OCI-LY7 (cell line): Measurements from ENCODE around the gene MRNIP. TPM values are rescaled to one million over a fixed set of nuclear protein-coding genes. Genes with fewer than 3 reads are reported as not detected.

ENCODE experiments used
- BruUV-seq: library from RNA; stranded (reverse); fragments of 400-500 nt; replicated peaks from 2 replicates; lab custom pipeline; 2021; lab: Mats Ljungman, UMichigan
- CTCF ChIA-PET: fragments of 300-600 bp; sonication (Branson Sonifier 250); formaldehyde crosslinking; loops from one replicate; lab custom pipeline; 2022; ENCODE audit warnings: antibody characterized with exemption; ENCODE audit not compliant: unreplicated experiment; lab: Charles Lee
- POLR2A ChIA-PET: fragments of 300-600 bp; sonication (Branson Sonifier 250); formaldehyde crosslinking; loops from one replicate; lab custom pipeline; 2022; ENCODE audit warnings: antibody characterized with exemption; lab: Charles Lee
- DNase-seq: peaks from one replicate; pipeline ENCODE4 v3.0.0-alpha.2; 2015; ENCODE audit warnings: low spot score
- H2AFZ ChIP-seq: fragments of 200-600 bp; sonication (generic), shearing (Covaris generic); 2 replicates; pipeline ENCODE4 v1.6.1; 2014; ENCODE audit warnings: mild to moderate bottlenecking, antibody characterized with exemption, low read length, moderate library complexity
- H3K27ac ChIP-seq: fragments of 200-600 bp; sonication (generic); 2 replicates; pipeline ENCODE4 v1.5.1; 2014; ENCODE audit warnings: mixed run types, low read depth, mild to moderate bottlenecking, moderate library complexity, low read length, inconsistent platforms; ENCODE audit not compliant: poor library complexity, severe bottlenecking
- H3K36me3 ChIP-seq: fragments of 200-600 bp; sonication (generic); 2 replicates; pipeline ENCODE4 v1.6.1; 2014; ENCODE audit warnings: mild to moderate bottlenecking, antibody characterized with exemption, low read length, moderate library complexity, mixed read lengths; ENCODE audit not compliant: insufficient read depth
- H3K4me1 ChIP-seq: fragments of 200-600 bp; sonication (generic); 2 replicates; pipeline ENCODE4 v1.5.1; 2014; ENCODE audit warnings: mild to moderate bottlenecking, low read length; ENCODE audit not compliant: insufficient read depth, poor library complexity, severe bottlenecking
- H3K4me2 ChIP-seq: fragments of 200-600 bp; sonication (generic); 2 replicates; pipeline ENCODE4 v1.6.1; 2014; ENCODE audit warnings: mild to moderate bottlenecking, low read length
- H3K4me3 ChIP-seq: fragments of 200-600 bp; sonication (generic); 2 replicates; pipeline ENCODE4 v1.5.1; 2014; ENCODE audit warnings: mild to moderate bottlenecking, low read depth, low read length; ENCODE audit not compliant: poor library complexity, severe bottlenecking
- H3K79me2 ChIP-seq: fragments of 200-600 bp; sonication (generic); 2 replicates; pipeline ENCODE4 v1.6.1; 2016; ENCODE audit warnings: low read depth, mild to moderate bottlenecking, low read length, moderate library complexity, mixed read lengths; ENCODE audit not compliant: insufficient read depth
- H3K9me2 ChIP-seq: fragments of 200-600 bp; sonication (generic); 2 replicates; pipeline ENCODE4 v1.6.1; 2016; ENCODE audit warnings: mild to moderate bottlenecking, low read length, mixed read lengths; ENCODE audit not compliant: insufficient read depth
- H3K9me3 ChIP-seq: fragments of 200-600 bp; sonication (generic); 2 replicates; pipeline ENCODE4 v1.6.1; 2014; ENCODE audit warnings: mild to moderate bottlenecking, mixed run types, low read length, mixed read lengths
- H4K20me1 ChIP-seq: fragments of 200-600 bp; sonication (generic); 2 replicates; pipeline ENCODE4 v1.6.1; 2014; ENCODE audit warnings: mild to moderate bottlenecking, antibody characterized with exemption, low read length, moderate library complexity, mixed read lengths; ENCODE audit not compliant: insufficient read depth
- CTCF ChIP-seq: fragments of 200-600 bp; sonication (generic); conservative IDR thresholded peaks from 2 replicates; pipeline ENCODE4 v1.5.1; 2014; ENCODE audit warnings: mild to moderate bottlenecking, antibody characterized with exemption, low read length, moderate library complexity, mixed read lengths
- EZH2phosphoT487 ChIP-seq: fragments of 200-600 bp; sonication (generic); IDR thresholded peaks from 2 replicates; pipeline ENCODE4 v1.6.1; 2018; ENCODE audit warnings: low read depth, borderline replicate concordance, mild to moderate bottlenecking, mixed run types, antibody characterized with exemption, low read length, moderate library complexity, mixed read lengths
- intact Hi-C: fragments of 100-400 bp; cut with micrococcal nuclease; formaldehyde crosslinking; loops from one replicate; pipeline ENCODE4 v1.10.0; 2022; ENCODE audit not compliant: unreplicated experiment
- total RNA-seq, 2 experiments: library from RNA; depleted of rRNA in 1 of 2; stranded (reverse); fragments of >200 nt in 1 of 2; shearing (Covaris generic) in 1 of 2; gene quantifications; 2 replicates each; pipeline ENCODE4 v1.2.3, GENCODE V29; 2014 to 2022

Gene MRNIP
- total RNA-seq, 2 experiments from 2014 or later = 70.5 to 78.7 TPM

GRCh38 chr5:179827680-179828079, 30.9 kb downstream of the MRNIP start:
- Histone ChIP-seq H4K20me1 (no peaks in the 10 kb centered on the region), H3K4me2 (no peak overlapping the region), H3K36me3 (peaks cover 94% of the 10 kb centered on the region), H3K9me3 (no peaks in the 10 kb centered on the region), H2AFZ (no peak overlapping the region), H3K4me1 (no peaks in the 10 kb centered on the region), H3K79me2 (peaks cover 4% of the 10 kb centered on the region; the same call in 1 of the 2 replicates), H3K27ac (no peak overlapping the region), H3K9me2 (no peaks in the 10 kb centered on the region), H3K4me3 (no peak overlapping the region)
- ChIA-PET CTCF (no interaction called here), POLR2A (no interaction called here)
- no peak for TF ChIP-seq CTCF
- intact Hi-C loops = loop anchor here (10.0 kb wide), 1 partner anchor 667 kb away; the partner anchor contains the start of gene CNOT6
- no peak for DNase-seq
- no TSS peak for BruUV-seq

GRCh38 chr5:179825655-179826182, 32.9 kb downstream of the MRNIP start:
- Histone ChIP-seq H3K36me3 (peaks cover 78% of the 10 kb centered on the region), H3K79me2 (peaks cover 22% of the 10 kb centered on the region; the same call in 1 of the 2 replicates), H3K9me3 (no peaks in the 10 kb centered on the region), H3K4me1 (peaks cover 8% of the 10 kb centered on the region), H3K27ac (no peak overlapping the region), H3K4me2 (no peak overlapping the region), H4K20me1 (peaks cover 4% of the 10 kb centered on the region; the same call in 1 of the 2 replicates), H3K4me3 (no peak overlapping the region), H3K9me2 (no peaks in the 10 kb centered on the region), H2AFZ (no peak overlapping the region)
- BruUV-seq = no TSS peak
- intact Hi-C loops = loop anchor here (10.0 kb wide), 1 partner anchor 669 kb away; the partner anchor contains the start of gene CNOT6
- ChIA-PET CTCF (no interaction called here), POLR2A (interaction anchor here (0.6 kb wide), 2 partner anchors 121 to 1233 kb away, joined by 3 read pairs; no protein-coding TSS in a partner anchor)
- TF ChIP-seq EZH2phosphoT487 = no peak
- no peak for TF ChIP-seq CTCF
- no peak for DNase-seq

GRCh38 chr5:179824745-179825112, 33.9 kb downstream of the MRNIP start:
- no peak overlapping the region for H3K27ac ChIP-seq
- no TSS peak for BruUV-seq
- H3K9me3 ChIP-seq = no peaks in the 10 kb centered on the region
- H3K4me3 ChIP-seq = no peak overlapping the region
- H4K20me1 ChIP-seq = peaks cover 4% of the 10 kb centered on the region; the same call in 1 of the 2 replicates
- H2AFZ ChIP-seq = no peak overlapping the region
- POLR2A ChIA-PET = no interaction called here
- no peak for TF ChIP-seq EZH2phosphoT487
- no peak for TF ChIP-seq CTCF
- H3K4me2 ChIP-seq = no peak overlapping the region
- intact Hi-C loops = loop anchor here (10.0 kb wide), 1 partner anchor 670 kb away; the partner anchor contains the start of gene CNOT6
- CTCF ChIA-PET = no interaction called here
- H3K36me3 ChIP-seq = peaks cover 68% of the 10 kb centered on the region
- H3K79me2 ChIP-seq = peaks cover 22% of the 10 kb centered on the region; the same call in 1 of the 2 replicates
- peaks cover 17% of the 10 kb centered on the region for H3K4me1 ChIP-seq
- DNase-seq = no peak
- H3K9me2 ChIP-seq = no peaks in the 10 kb centered on the region
